OCI-LY3 (cell line): ENCODE measurements around the gene WNT6.

Experiments
- H2AFZ ChIP-seq: fragments of 200-600, 300-600 bp; shearing (Covaris generic); 2 replicates; pipeline ENCODE4 v1.6.0; 2014; ENCODE audit warnings: antibody characterized with exemption, low read depth, low read length
- H3K27ac ChIP-seq: fragments of 200-600, 300-600 bp; sonication (generic); 2 replicates; pipeline ENCODE4 v1.5.1; 2014; ENCODE audit warnings: mild to moderate bottlenecking, low read length, moderate library complexity, mixed read lengths
- H3K27me3 ChIP-seq: fragments of 200-600, 300-600 bp; sonication (generic); 2 replicates; pipeline ENCODE4 v1.6.1; 2014; ENCODE audit warnings: low read depth, low read length, mixed read lengths
- H3K36me3 ChIP-seq: fragments of 200-600, 300-600 bp; sonication (generic); replicated peaks from 2 replicates; pipeline ENCODE3; 2014; ENCODE audit warnings: low read depth, low read length, mixed read lengths
- H3K4me1 ChIP-seq: fragments of 300-600, 200-600 bp; sonication (generic); 2 replicates; pipeline ENCODE4 v1.6.1; 2014; ENCODE audit warnings: low read length, mixed read lengths
- H3K4me2 ChIP-seq: fragments of 200-600, 300-600 bp; sonication (generic); 2 replicates; pipeline ENCODE4 v1.6.1; 2014; ENCODE audit warnings: low read length, mixed read lengths
- H3K4me3 ChIP-seq: fragments of 300-600, 200-600 bp; sonication (generic); 2 replicates; pipeline ENCODE4 v1.5.1; 2014; ENCODE audit warnings: antibody characterized with exemption, mild to moderate bottlenecking, low read length, moderate library complexity
- H3K79me2 ChIP-seq: fragments of 300-600, 200-600 bp; shearing (Covaris generic); 2 replicates; pipeline ENCODE4 v1.6.1; 2014; ENCODE audit warnings: mild to moderate bottlenecking, low read length, mixed read lengths
- H3K9ac ChIP-seq: fragments of 300-600, 200-600 bp; shearing (Covaris generic); 2 replicates; pipeline ENCODE4 v1.6.0; 2014; ENCODE audit warnings: mild to moderate bottlenecking, low read length, moderate library complexity
- H3K9me3 ChIP-seq: fragments of 200-600, 300-600 bp; shearing (Covaris generic); 2 replicates; pipeline ENCODE4 v1.6.1; 2014; ENCODE audit warnings: low read length, mixed read lengths; ENCODE audit not compliant: insufficient read depth
- H4K20me1 ChIP-seq: fragments of 200-600, 300-600 bp; sonication (generic); 2 replicates; pipeline ENCODE4 v1.6.1; 2016; ENCODE audit warnings: low read length, mixed read lengths; ENCODE audit not compliant: insufficient read depth
- CTCF ChIP-seq: fragments of 200-600, 300-600 bp; sonication (generic); IDR thresholded peaks from 2 replicates; pipeline ENCODE4 v1.5.1; 2014; ENCODE audit warnings: antibody characterized with exemption, low read length, low read depth
- EZH2phosphoT487 ChIP-seq: fragments of 200-600 bp; shearing (Covaris generic); IDR thresholded peaks from 2 replicates; pipeline ENCODE4 v1.6.1; 2018; ENCODE audit warnings: antibody characterized with exemption, mixed run types, low read depth

The WNT6 gene

GRCh38 chr2:218885981-218886947 lies 26.7 kb downstream of the WNT6 start:
- Histone ChIP-seq H3K27ac (peak overlapping the region; percentile 65), H3K4me1 (peaks cover 73% of the 10 kb centered on the region), H4K20me1 (peaks cover 9% of the 10 kb centered on the region; the same call in 1 of the 2 replicates), H3K4me3 (peak overlapping the region; percentile 82; the same call in 1 of the 2 replicates), H3K27me3 (no peaks in the 10 kb centered on the region), H3K4me2 (peak overlapping the region; percentile 98), H3K9me3 (no peaks in the 10 kb centered on the region), H3K36me3 (peaks cover 67% of the 10 kb centered on the region), H3K79me2 (peaks cover 57% of the 10 kb centered on the region), H3K9ac (peak overlapping the region; percentile 46; the same call in 1 of the 2 replicates), H2AFZ (no peak overlapping the region)
- TF ChIP-seq CTCF (no peak), EZH2phosphoT487 (no peak)

DNA sequence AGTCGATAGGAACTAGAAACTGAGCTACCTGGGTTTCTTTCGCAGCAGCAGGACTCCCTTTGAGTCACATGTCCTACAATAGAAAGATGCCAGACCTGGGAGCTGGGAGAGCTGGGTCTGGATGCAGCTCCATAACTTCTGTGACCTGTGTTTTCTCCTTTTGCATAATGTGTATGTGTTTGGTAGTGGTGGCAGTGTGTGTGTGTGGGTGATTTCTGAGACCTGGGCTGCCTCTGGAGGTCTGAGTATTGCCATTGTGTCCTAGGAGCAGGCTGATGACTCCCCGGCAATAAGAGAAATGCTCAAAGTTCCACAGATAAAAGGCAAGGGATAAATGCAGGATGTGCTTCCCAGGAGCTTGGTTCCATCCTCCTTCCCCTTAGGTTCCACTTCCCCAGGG lies 27.5 kb downstream of the WNT6 start:
- peaks cover 9% of the 10 kb centered on the region; the same call in 1 of the 2 replicates for H4K20me1 ChIP-seq
- H3K27ac ChIP-seq, result no peak overlapping the region
- no peak overlapping the region for H3K9ac ChIP-seq
- no peak for TF ChIP-seq CTCF
- TF ChIP-seq EZH2phosphoT487, result no peak
- peaks cover 77% of the 10 kb centered on the region for H3K4me1 ChIP-seq
- peak overlapping the region; percentile 98 for H3K4me2 ChIP-seq
- no peaks in the 10 kb centered on the region for H3K27me3 ChIP-seq
- no peak overlapping the region for H2AFZ ChIP-seq
- H3K9me3 ChIP-seq, result no peaks in the 10 kb centered on the region
- peaks cover 64% of the 10 kb centered on the region for H3K36me3 ChIP-seq
- H3K79me2 ChIP-seq, result peaks cover 49% of the 10 kb centered on the region
- peak overlapping the region; percentile 82; the same call in 1 of the 2 replicates for H3K4me3 ChIP-seq

- Histone ChIP-seq H3K27me3 (no peaks in the 10 kb centered on the region), H2AFZ (no peak overlapping the region), H3K4me3 (no peak overlapping the region), H4K20me1 (peaks cover 9% of the 10 kb centered on the region; the same call in 1 of the 2 replicates), H3K36me3 (peaks cover 56% of the 10 kb centered on the region), H3K79me2 (peaks cover 37% of the 10 kb centered on the region), H3K9ac (no peak overlapping the region), H3K9me3 (no peaks in the 10 kb centered on the region), H3K4me1 (peaks cover 77% of the 10 kb centered on the region), H3K4me2 (no peak overlapping the region), H3K27ac (no peak overlapping the region)
- TF ChIP-seq EZH2phosphoT487, result no peak
- TF ChIP-seq CTCF, result no peak
Observed at GRCh38 chr2:218888341-218888740, 28.7 kb downstream of the WNT6 start.

- Histone ChIP-seq H3K79me2 (peaks cover 26% of the 10 kb centered on the region), H3K4me2 (no peak overlapping the region), H3K4me1 (peaks cover 81% of the 10 kb centered on the region), H3K36me3 (peaks cover 51% of the 10 kb centered on the region), H3K4me3 (no peak overlapping the region), H4K20me1 (peaks cover 9% of the 10 kb centered on the region; the same call in 1 of the 2 replicates), H2AFZ (no peak overlapping the region), H3K27ac (no peak overlapping the region), H3K27me3 (no peaks in the 10 kb centered on the region), H3K9me3 (no peaks in the 10 kb centered on the region), H3K9ac (no peak overlapping the region)
- TF ChIP-seq CTCF, result no peak
- TF ChIP-seq EZH2phosphoT487, result no peak
Observed at GRCh38 chr2:218889937-218890336, 30.3 kb downstream of the WNT6 start.
